ENCODE data around the gene EXOC4.

EXOC4 gene

DNA sequence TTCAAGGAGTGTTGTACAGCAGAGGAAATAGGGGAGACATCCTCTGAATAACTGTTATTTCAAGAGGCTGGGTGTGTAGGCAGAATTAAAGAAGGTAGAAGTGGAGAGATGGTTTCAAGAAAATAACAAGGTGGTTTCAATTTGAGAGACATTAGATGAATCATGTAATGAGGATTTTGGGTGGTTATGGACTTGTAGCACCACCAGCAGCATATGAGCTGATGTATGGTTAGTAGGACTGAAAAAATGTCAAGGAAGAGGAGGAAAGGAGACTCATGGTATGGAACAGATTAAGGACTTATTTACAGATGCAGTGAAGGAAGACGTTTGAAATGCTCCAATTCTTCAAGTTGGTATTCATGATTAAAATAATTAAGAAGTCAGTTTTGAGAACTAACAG is 166.2 kb downstream of the EXOC4 start:
- no peak for DNase-seq (ENCODE audit: low read depth in 2 of 3, low spot score in 2 of 3)

DNA sequence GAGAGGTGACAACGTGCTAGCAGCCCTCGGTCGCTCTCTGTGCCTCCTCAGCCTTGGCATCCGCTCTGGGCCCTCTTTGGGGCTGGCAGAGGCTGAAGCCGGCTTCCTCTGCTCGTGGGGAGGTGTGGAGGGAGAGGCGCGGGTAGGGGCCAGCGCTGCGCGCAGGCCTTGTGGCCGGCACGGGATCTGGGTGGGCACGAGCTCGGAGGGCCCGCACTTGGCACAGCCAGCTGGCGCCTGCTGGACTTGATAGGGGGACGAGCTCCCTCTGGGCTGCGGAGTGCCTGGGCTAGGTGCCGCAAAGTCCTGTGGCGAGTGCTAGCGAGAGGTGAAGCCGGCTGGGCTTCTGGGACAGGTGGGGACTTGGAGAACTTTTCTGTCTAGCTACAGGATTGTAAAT is 170.7 kb downstream of the EXOC4 start:
- DNase-seq (ENCODE audit: low read depth in 2 of 3, low spot score in 2 of 3), result no peak

DNA sequence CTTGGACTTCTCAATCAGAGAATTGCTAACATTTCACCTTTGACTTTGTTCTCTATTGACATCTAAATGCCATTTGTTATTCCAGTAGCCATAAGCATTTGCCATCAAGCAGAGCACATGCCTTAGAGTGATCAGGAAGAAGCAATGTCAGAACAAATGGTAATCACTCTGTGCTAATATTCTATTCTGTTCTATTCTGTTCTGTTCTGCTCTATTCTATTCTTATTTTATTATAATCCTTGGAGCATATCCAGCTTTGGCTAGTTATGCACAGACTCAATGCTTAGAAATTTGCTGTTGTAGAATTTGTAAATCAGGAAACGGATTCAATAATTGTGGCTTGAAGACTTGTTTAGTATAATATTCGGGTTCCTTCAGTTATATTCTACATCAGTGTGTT is 175.4 kb downstream of the EXOC4 start:
- DNase-seq (ENCODE audit: low read depth in 2 of 3, low spot score in 2 of 3), result no peak

DNA sequence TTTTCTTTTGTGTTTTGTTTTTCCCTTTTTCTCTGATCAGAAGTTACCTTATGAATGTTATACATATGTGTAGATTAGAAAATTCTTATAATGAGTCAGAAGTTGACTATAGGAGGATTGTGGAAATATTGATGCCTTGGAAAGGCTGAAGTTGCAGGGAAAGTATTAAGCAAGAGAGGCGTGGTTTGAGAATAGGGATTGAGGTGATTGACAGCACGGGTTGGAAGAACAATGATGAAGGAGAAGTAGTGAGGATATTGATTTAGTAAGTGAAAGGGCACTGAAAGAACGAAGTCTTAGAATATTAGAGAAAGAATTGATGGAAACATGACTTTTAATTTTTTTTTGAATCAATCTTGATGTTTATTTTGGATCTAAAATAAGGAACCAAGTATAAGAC is 176.0 kb downstream of the EXOC4 start:
- no peak for DNase-seq (ENCODE audit: low read depth in 2 of 3, low spot score in 2 of 3)

DNA sequence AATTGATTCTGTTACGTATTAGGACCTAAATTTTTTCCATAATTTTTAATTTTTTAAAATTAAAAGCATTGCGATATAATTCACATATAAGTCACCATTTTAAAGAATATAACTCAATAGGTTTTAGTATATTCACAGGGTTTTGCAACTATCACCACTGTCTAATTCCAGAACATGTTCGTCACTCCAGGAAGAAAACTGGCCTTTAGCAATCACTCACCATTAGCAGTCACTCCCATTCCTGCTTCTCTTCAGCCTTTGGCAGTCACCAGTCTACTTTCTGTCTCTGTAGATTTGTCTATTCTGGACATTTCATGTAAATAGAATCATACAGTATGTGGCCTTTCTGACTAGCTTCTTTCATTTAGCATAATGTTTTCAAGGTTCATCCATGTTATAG is 176.5 kb downstream of the EXOC4 start:
- DNase-seq (ENCODE audit: low read depth in 2 of 3, low spot score in 2 of 3), result no peak

DNA sequence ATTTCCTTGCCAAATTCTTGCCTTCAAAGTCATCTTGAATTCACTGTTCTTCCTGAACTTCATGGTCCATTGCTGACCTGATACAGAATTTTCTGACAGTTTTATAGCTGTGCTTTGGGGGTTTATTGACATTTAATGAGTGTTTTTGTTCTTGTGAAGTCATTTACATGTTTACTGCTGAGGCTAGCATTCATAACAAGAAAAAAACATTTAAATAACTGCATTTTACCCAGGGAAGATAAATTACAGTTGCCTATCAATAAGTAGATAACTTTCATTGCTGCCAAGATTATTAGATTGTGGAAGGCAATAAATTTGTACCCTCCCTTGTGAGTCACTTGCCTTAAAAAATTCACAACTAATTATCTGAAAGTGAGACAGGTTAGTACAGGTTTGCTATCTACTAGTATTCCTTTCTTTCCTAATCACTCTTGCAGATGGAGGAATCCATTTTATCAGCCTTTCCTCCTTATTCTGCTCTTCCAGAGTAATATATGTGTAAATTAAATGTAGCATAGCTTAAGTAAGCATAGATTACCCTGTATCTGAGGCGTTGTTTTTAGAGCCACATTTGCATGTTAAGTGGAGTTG is 178.4 kb downstream of the EXOC4 start:
- no peak for DNase-seq (ENCODE audit: low read depth in 2 of 3, low spot score in 2 of 3)

DNA sequence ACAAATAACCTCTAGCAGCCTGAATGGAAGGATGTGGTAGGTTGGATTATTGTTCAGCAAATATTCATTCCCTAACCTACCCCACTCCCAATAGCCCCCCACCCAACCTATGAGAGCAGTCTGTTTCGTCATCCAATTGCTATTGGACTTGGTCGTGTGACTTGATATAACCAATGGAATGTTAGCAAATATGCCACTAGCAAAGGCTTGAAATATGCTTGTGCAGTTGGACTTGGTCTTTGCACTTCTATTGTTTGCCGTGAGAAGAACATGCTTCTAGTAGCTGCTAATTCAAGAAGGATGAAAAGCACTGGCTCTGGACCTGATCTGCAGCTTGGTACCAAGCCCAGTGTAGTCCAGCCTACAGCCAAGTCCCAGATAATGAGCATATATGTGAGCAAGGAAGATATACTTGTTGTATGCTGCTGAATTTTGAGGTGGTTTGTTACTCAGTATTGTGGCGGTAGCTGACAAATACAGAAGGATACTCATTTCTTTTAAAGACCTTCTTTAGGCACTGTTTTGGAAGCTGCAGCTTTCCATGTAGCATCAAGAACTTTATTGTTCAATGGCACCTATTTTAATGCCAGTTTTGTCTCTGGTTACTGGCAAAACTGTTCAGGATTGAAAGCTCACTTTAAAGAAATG is 180.4 kb downstream of the EXOC4 start:
- no peak for DNase-seq (ENCODE audit: low read depth in 2 of 3, low spot score in 2 of 3)

DNA sequence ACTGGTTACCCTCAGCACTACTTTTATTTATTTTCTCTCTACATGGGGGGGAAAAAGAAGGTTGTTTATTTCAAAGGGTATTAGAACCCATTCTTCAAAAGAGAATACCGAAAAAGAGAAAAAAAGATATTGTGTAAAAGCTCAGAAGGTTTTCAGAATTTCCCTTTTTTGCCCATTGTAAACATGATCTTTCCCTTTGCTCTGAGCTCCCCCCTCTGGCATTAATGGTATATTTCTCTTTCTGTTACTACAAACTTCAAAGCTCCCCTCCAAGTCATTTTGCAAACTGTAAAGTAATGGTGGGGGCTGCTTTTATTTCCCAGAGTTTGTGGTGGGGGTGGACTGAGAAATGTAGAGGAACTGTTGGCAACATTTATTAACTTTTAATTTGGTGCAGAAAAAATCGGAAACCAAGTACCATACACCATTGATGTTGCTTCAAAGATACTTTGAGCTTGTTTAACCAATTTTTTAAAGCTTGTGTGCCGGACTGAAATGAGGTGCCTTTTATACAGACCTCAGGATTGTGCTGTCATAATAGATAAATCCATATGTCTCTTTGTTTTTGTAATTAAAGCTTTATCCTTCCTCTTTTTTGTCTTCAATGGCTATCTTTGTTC is 181.5 kb downstream of the EXOC4 start:
- no peak for DNase-seq (ENCODE audit: low read depth in 2 of 3, low spot score in 2 of 3)

DNA sequence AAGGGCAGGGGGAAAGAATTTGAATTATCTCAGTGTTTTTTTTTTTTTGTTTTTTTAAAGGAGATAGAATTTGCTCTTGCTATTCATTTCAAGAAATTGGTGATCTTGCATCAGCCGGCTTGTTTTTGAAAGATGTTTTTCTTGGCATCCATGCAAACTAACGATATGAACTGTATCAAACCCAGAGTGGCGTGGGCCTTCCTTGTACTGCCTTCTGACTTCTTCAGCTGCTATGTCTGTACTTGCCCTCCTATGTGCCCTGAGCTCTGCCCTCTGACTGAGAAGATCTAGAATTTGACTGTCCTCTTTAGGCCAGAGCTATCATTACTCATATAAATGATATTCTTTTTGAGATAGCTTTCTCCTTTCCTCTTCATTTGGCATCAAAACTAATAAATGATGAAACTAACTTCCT is 183.1 kb downstream of the EXOC4 start:
- DNase-seq (ENCODE audit: low read depth in 2 of 3, low spot score in 2 of 3), result no peak

DNA sequence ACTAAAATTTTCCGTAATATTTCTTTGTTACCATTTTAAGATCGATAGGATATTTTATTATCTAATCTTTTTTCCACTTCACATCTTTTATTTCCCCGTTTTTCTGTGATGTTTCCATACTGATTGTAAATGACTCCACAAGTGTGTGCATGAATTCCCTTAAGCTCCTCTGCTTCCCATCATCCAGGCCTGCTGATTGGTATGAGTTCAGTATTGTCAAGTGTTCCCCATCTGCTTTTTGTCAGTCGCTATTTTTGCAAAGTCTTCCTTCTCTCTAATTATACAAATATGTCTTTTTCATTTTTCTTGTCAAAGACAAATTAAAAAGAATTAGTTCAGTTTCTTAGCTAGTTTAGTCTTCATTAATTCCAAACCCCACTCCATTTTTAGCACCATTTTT is 184.7 kb downstream of the EXOC4 start:
- DNase-seq (ENCODE audit: low read depth in 2 of 3, low spot score in 2 of 3), result no peak

DNA sequence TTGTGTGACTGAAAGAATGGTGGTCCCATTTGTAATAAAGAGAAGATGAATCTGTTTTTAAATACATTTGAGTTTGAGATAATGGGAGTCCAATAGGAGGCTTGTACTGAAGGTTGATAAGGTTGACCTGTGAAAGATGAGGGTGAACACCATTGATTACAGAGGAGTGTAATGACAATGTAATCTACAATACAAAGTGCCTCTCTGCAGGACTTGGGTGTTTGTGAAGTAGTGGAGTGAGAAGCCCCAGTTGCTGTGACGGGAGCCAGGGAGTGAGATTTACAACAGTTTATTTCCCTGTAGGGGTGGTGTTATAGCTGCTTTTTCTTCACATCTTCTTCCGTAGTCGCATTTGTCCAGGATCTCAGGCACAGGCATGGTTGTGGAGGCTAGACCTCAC is 189.9 kb downstream of the EXOC4 start:
- no peak for DNase-seq (ENCODE audit: low read depth in 2 of 3, low spot score in 2 of 3)

DNA sequence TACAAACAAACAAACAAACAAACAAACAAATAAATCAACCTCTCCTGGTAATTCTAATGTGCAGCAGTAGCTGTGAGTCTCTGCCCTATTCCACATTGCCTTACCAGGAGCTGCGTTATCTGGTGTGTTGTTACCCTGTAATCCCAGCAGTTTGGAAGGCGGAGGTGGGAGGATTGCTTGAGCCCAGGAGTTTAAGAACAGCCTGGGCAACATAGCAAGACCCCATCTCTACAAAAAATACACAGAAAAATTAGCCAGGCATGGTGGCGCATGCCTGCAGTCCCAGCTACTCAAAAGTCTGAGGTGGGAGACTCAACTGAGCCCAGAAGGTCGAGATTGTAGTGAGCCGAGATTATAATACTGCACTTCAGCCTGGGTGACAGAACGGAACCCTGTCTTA is 192.7 kb downstream of the EXOC4 start:
- DNase-seq (ENCODE audit: low read depth in 2 of 3, low spot score in 2 of 3), result no peak

DNA sequence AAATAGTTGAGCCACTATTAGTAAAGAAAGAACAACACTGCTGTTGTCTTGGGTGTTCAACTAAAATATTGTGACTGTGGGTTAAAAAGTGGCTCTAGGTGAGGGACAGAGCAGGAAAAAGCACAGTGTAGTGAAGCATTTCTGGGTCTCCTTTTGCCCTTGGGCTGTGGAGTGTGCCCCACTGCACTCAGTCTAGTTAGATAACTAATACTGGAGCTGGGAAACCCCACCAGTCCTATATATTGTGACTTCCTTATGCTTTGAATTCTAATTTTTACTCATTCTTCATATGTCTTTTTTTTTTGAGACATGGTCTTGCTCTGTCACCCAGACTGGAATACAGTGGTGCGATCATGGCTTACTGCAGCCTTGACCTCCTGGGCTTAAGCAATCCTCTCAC is 195.1 kb downstream of the EXOC4 start:
- DNase-seq (ENCODE audit: low read depth in 2 of 3, low spot score in 2 of 3), result no peak

DNA sequence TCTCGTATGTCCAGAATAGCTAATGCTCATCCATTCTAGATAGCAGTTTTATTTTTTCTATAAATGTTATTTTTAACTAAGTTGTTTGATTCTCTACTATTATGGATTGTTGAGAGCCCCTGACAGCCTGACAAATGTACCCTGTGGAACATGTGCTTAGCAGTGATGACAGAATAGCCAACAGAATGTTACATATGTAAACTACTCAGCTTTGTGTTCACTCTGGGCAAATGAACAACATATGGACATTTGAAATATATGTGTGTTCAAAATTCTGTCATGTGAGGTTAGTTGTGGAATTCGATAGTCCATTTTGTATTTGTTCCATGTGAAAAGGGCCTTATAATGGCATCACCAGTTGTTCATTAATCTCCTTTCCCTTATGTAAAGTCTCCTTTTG is 199.7 kb downstream of the EXOC4 start:
- no peak for DNase-seq (ENCODE audit: low read depth in 2 of 3, low spot score in 2 of 3)

DNA sequence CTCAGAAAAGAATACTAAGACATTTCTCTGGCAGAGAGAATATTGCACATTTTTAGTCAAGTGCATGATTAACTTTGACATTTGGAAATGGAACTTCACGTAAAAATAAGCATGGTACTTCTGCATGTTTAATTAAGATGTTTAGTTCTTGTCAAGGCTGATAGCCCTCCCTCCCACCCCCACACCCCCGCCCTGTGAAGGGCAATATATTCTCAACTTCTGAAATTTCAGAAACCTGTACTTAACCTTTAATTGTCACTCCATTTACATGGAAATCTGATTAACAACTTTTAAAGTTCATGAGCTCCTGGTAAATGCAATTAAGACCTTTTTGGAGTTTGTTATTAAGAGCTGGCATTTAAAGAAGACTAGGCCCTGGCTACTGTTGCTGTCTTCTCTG is 205.8 kb downstream of the EXOC4 start:
- DNase-seq (ENCODE audit: low read depth in 2 of 3, low spot score in 2 of 3), result no peak

DNA sequence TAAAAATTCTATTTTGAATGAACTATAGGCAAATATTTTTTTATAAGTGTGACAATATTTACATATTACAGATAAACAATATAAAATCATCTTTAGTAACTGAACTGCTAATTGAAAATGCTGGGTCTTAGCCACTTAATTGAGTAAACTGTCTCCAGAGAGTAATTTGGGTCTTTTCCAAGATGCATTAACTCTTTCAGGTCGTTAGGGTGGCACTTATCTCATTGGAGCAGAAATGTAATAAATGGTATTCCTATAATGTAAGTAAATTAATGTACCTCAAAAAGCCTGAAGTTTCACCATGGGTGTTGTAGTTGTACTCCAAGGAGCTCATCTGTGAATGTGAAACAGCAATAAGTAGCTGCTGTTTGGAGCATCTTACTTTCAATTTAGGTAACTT is 208.5 kb downstream of the EXOC4 start:
- no peak for DNase-seq (ENCODE audit: low read depth in 2 of 3, low spot score in 2 of 3)

DNA sequence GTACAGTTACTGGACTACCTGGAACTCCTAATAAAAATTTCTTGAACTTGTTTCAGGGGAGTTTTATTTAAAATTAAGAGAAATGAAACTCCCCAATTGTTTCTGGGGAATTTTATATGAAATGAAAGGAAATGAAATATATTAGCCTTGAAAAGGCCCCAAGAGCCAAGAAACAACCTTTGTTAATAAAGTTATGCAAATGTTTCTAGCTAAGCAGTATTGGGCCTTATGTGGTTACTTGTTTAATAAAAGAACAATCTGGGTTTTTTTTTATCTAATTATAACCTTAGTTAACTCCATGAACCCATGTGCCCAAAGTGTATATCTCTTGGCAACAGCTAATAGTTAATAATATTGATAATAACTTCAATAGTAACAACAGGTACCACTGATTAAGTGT is 222.8 kb downstream of the EXOC4 start:
- no peak for DNase-seq (ENCODE audit: low read depth in 2 of 3, low spot score in 2 of 3)

DNA sequence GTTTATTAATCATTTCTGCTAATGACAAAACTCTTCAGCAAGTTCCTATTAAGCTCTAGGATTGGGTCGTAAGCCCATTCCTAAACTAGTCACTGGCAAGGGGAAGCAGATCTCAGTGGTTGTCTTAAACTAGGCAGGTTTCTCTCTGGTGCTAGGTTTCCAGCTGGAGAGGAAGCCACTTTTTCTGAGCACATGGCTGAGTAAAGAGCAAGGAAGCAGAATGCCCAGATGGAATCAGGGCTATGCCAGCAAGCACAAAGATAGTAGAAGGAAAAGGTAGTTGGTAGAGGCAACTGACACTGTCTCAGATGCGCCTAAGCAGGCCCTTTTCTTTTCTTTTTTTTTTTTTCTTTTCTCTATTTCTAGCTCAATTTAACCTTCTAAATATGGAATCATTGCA is 224.9 kb downstream of the EXOC4 start:
- no peak for DNase-seq (ENCODE audit: low read depth in 2 of 3, low spot score in 2 of 3)

DNA sequence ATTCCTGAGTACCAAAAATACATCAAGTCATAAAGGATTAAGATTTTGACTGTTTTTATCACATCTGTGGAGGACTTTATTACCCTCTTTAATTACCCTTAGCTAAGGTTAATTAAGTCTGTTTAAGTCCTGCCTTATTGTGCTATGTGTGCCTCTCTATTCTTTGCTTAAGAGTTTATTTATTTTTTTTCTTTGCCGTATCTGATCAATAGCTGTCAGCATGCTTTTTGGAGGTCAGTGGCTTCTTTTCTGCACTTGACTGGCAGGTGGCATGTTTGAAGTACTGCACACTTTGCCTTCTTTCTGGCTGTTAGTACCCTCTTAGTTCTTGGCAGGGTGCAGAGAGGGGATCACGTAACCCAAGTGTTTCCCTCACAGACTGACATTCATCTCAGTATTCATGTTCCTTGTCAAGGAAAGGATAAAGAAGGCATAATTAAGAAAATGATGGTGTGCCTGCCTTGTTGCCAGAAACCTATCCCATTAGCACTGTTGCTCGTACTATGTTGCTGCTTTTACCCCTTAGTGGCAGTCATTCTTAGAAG is 225.8 kb downstream of the EXOC4 start:
- no peak for DNase-seq (ENCODE audit: low read depth in 2 of 3, low spot score in 2 of 3)

DNA sequence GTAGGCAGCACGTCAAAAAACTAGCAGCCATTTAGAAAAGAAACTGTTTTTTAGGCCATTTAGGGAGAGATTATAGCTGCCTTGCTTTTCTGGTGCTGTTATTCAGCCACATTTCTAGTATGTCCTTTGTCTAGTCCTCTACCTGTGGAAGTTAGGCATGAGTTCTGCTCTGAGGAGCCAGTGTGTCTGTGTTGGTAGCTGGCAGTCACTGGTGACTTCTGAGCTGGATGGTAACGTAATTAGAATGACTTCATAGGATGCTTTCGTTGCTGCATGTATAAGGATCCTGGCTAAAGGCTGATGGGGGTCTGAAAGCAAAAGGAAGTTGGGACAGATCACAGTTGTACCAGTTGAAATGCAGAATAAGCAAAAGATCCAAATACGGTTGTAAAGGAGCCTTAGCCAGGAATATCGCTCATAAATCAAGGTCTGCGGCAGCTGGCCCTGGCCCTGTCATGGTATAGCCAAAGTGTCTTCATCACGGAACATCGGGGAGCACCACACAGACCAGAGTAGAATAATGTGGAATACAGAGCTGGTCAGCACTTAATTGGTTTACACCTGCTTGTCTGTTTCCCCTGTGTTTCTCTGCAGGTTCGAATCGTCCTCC is 226.7 kb downstream of the EXOC4 start:
- DNase-seq (ENCODE audit: low read depth in 2 of 3, low spot score in 2 of 3), result no peak

DNA sequence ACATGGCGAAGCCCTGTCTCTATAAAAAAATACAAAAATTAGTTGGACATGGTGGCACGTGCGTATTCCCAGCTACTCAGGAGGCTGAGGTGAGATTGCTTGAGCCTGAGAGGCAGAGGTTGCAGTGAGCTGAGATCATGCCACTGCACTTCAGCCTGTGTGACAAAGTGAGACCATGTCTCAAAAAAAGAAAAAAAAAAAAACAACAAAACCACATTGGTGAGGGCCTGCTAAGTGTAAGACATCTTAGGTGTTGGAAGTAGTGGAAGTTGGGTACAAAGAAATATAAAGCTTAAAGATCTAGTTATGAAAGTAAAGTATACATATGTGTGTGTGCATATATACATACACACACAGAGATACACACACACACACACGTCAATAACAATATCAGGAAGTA is 228.0 kb downstream of the EXOC4 start:
- no peak for DNase-seq (ENCODE audit: low read depth in 2 of 3, low spot score in 2 of 3)

DNA sequence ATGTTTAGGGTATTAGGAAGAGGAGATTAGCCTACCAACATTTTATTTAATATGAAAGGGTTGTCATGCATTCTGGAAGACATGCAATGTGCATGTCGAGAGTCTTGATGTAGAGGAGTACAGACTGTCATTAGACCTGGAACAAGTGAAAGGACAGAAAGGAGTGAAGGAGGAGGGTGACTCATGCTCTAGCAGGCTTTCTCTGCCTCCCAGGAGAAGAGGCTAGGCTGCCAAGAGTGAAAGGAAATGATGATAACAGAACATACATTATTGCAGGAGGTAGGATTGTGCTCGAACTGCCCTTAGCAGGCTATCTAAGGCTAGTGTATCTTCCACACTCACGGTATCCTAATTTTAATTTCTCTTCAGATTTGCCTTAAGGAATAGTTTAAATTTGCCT is 228.8 kb downstream of the EXOC4 start:
- no peak for DNase-seq (ENCODE audit: low read depth in 2 of 3, low spot score in 2 of 3)

Measured in activated CD8-positive, alpha-beta memory T cell treated with anti-CD3 and anti-CD28 coated beads for 48 hours (primary cell).